ENCODE measurements around the gene PLCB1.

DNA sequence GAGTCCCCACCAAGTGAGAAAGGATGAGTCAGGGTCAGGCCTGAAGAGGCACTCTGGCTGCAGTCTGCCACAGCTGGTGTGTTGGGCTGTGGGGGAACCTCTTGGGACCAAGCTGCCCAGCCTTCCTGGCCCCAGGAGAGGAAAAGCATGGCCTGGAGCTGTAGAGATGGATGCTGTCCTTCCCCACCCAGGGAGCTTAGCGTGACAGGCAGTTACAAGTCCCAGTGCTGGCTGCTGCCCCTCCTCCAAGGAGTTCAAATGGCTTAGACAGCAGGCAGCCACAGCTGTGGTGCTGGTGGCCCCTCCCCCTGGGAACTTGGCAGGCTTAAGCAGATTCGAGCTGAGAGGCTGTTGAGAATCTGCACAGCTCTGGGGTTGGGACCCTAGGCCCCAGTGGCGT is 253.2 kb downstream of the PLCB1 start:
- TF ChIP-seq, protein P1, sequence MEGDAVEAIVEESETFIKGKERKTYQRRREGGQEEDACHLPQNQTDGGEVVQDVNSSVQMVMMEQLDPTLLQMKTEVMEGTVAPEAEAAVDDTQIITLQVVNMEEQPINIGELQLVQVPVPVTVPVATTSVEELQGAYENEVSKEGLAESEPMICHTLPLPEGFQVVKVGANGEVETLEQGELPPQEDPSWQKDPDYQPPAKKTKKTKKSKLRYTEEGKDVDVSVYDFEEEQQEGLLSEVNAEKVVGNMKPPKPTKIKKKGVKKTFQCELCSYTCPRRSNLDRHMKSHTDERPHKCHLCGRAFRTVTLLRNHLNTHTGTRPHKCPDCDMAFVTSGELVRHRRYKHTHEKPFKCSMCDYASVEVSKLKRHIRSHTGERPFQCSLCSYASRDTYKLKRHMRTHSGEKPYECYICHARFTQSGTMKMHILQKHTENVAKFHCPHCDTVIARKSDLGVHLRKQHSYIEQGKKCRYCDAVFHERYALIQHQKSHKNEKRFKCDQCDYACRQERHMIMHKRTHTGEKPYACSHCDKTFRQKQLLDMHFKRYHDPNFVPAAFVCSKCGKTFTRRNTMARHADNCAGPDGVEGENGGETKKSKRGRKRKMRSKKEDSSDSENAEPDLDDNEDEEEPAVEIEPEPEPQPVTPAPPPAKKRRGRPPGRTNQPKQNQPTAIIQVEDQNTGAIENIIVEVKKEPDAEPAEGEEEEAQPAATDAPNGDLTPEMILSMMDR (IDR thresholded peaks at IDR 0.05; ENCODE audit: insufficient read depth, low read depth, low read length) = no peak
- TF ChIP-seq EZH2 (IDR thresholded peaks at IDR 0.05; ENCODE audit: insufficient read depth, low read length) = no peak

Data from astrocyte (in vitro differentiated cells and primary cell).